GM21529 (cell line): ENCODE results near the gene NFE2L1.
A peak's percentile ranks its signal among the peaks of the same experiment; 100 is the strongest.

Experiments
- ATAC-seq: cut with Tn5 transposase; IDR thresholded peaks from one replicate; pipeline ENCODE4 v1.9.1; 2021; ENCODE audit not compliant: unreplicated experiment

Gene NFE2L1

DNA sequence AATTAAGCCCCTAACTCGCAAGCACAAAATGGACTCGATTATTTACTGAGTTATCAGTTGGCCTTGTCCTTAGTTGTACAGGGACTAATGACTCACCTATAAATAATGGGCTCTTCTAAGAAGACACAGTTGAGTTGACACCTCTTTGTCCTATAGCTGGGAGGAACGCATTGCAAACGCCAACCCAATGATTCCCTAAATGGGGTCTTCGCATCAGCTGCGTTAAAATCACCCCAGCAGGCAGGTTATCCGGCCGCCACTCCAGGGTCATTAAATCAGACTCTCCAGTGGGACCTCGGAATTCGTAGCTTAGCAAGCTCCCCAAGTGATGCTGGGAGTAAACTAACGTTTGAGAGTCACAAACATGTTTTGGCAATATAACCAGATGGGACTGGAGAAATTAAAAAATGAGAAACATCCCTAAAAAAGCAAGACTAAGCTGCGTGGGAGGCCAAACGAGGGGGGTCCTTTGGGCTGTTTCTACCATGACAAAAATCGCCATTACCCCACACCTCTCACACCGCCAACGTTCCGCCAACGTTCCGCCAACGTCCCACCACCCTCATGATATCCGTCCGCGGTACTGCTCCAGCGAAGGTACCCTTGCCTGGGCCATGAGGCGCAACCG is 932 bp upstream of the NFE2L1 start:
- no peak for ATAC-seq

DNA sequence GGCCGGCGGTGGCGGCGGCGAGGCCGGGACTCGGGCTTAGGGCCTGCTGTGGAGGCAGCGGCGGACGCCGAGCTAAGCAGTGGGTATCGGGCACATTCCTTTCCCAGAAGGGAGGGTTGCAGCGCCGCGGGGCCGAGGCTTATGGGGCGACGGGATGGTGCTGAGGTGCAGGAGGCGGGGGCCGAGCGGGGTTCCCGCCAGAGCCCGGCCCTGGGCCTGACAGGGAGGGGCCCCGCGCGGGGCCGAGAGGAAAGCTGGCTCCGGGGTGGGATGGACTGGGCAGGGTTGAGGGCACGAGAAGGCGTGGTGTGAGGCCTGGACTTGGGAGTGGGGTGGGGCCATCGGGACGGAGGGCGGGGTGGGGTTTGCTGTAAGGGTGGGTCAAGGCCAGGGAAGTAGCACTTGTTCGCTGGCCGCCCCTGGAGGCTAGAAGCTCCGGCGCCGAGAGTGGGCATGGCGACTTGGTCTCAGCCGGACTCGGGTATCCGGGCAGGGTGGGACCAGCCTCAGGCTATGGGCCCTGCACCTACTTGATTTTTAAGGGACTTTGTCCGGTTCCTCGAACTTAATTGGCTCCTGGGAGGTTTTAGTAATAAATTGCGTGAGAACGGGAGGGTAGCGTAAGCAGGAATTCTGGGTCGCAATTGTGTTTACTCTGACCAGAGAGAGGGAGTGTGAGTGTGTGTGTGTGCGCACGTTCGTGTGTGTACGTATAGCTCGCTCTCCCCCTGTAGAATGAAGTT is 396 bp downstream of the NFE2L1 start:
- ATAC-seq = peak; percentile 36

DNA sequence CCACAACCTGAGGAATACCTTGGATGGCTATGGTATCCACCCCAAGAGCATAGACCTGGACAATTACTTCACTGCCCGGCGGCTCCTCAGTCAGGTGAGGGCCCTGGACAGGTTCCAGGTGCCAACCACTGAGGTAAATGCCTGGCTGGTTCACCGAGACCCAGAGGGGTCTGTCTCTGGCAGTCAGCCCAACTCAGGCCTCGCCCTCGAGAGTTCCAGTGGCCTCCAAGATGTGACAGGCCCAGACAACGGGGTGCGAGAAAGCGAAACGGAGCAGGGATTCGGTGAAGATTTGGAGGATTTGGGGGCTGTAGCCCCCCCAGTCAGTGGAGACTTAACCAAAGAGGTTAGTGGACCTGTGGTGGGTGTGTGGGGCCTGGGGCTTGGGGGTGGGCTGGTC is 3.1 kb downstream of the NFE2L1 start:
- no peak for ATAC-seq

DNA sequence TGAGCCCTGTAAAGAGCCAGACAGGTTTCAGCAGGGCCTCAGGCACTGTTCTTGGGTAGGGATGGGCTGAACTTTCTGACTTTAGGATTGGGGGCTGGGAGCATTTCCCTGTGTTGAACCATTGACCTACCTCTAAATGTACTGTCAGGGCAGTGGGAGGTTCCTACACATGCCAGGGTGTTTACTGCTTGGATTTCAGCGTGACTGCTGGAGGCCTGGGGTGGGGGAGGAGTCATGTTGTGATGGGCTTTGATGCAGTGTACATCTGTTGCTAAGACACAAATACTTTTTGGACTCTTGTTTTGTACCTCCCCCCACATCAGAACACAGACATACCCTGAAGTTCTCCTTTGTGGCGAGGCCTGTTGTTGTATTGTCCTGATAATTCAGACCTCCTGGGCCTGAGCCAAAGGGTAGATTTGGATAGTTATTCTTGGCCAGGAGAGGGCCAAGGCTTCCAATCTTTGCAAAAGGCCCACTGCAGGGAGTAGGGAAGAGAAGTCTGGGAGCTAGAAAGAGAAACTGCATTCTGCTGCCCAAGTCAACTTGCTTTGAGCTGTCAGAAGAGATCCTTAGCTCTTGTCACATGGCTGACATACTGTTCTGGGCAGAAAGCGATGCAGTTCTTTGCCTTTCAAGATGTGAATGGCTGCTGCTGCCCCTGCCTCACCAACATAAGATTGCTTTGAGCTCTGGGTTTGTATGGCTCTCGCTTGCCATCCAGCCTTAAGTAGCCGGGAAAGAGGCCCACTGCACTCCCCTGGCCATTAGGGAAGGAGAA is 3.7 kb downstream of the NFE2L1 start:
- no peak for ATAC-seq

DNA sequence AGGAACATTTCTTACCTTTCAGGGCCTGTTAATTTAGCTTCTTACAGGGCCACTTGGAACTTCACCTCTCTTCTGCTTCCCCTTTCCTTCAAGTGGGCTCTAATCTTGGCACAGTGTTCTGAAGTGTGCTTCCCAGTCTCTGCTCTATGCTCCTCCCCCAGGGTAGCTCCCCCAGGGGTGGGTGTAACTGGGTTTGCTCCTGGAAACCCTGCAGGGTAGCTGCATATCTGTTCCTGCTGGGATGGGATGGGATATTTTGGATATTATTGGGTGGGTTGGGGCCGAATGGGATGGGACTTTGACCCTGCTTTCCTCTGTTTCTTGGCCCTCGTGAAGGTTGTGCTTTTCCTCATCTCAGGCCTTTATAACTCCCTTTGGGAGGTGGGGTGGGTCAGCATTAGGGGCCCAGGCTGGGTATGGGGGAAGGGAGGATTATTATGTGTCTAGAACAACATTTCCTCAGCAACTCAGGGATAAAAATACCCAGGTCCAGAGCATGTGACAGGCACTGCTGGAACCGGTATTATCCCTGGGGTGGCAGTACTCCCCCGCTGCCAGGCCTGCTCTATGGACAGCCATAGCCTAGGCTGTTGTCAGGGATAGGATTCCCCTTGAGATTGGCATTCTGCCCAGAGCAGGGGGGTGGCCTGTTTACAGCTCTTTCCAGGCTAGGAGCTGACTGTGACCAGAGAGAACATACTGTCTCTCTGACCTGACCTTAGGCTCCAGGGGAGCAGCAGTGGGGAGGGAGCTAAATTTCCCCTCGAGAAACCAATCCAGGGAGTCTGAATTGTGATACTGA is 5.0 kb downstream of the NFE2L1 start:
- ATAC-seq = no peak

DNA sequence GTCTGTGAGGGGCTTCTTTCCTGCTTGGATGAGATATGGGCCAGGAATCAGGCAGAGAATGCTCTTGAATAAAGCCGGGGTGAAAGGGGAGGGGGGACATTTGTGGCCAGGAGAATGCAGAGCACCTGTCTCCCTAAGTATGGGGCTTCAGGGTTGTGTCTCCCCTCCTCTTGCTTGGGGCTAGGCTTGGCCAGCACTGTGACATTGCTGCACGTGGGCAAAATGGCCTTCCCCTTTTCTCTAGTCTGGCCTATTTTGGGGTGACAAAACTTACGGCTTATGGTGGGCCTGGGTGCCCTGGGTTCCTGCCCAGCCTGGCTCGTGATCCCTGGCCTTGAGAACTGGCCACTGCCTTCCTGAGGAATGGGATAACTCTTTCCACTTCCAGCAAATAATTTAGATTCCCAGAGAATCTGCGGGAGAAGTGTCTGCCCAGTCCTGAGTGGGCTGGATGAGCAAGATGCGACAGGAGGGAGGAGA is 5.6 kb downstream of the NFE2L1 start:
- ATAC-seq = no peak

DNA sequence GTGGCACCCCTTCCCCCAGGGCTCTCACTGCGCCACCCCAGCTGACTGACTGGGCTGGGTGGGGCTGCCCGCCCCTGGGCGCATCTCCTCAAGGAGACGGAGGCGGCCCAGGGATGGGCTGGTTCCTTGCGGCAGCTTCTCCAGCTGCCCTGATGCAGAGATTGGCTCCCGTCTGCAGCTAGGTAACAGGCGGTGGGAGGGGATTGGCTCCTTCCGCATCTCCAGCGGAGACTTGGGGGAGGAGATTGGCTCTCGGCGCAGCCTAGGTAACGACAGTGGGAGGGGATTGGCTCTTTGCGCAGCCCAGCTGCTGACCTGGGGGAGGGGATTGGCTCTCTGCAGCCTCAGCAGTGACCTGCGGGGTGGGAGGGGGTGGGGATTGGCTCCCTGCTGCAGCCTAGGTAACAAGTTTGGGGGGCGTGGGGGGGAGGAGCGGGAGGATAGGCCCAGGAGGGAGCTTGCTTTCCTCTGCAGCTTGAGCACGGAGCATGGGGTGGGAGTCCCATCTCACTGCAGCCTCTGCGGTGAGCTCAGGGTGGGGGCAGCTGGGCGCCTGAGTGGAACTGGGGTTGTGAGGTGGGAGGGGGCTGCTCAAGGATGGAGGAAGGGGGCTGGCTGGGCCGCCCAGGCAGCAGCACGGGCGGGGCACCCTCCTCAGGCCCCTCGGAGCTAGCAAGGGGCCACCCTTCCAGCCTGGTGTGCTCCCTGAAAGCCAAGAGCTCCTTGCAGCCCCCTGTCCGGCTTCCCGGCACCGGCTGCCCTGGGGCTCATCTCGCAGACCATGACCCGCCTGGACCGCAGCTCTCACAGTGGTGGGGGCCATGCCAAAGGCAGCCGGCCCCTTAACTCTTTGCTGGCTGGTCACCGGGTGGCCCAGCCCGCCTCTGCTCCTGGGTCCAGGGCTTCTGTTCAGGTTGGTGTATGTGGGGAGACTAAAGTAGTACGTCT is 6.4 kb downstream of the NFE2L1 start:
- ATAC-seq = no peak

DNA sequence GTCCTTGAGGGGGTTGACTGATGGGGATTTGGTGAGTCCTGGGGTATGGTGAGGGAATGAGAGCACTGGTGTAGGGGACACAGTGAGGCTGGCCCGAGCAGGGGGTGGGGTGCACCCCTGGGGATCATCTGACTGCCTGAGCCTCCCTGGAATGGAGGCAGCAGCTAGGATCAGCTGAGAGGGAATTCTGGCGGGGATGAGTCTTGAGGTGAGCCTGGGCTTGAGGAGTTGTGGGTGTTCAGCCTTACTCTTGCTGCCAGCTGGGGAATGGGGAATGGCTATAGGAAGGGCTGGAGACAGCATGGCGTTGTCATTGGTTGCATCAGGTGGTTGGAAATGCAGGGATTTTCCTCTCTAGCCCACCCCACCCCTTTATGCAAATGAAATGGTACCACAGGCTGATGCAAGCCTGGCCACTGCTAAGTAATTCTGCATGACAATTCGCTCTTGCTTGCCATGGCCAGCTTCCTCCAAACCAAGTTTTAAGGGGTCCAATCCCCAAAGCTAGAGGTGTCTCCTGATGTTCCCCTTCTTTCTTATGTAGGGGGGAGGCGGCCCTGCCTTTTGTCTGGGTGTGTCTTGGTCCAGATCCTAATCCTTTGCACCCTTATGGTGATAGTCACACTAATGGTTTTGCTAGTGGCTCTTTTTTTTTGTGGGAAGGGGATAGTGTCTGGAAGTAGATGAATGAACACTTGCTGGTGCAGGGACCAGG is 7.5 kb downstream of the NFE2L1 start:
- ATAC-seq = peak; percentile 65

DNA sequence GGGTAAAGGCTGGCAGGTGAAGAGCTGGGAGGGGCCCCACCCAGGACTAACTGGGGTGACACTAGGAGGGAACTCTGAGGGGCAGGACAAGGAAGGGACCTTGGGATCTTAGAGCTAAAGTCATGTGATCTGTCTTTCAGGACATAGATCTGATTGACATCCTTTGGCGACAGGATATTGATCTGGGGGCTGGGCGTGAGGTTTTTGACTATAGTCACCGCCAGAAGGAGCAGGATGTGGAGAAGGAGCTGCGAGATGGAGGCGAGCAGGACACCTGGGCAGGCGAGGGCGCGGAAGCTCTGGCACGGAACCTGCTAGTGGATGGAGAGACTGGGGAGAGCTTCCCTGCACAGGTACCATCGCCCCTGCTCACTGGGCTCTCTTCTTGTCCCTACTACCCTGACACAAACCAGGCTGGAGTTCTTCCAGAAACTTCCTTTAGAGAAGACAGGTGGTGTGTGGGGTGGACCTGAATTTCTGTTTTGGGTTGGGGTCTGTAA is 8.1 kb downstream of the NFE2L1 start:
- no peak for ATAC-seq

DNA sequence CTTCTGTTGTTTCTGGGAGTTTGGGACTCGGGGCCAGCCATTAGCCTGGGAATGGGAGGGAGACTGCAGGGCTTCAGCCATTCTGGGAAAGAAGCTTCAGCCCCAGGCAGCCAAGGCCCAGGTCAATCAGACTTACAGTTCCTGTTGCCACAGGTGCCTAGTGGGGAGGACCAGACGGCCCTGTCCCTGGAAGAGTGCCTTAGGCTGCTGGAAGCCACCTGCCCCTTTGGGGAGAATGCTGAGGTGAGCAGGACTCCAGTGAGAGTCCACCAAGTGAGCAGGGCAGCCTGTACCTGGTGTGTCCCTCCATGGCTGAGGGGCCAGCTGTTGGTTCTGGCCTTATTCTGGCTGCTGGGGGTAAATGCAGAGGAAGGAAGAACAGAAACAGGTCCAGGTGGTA is 8.7 kb downstream of the NFE2L1 start:
- ATAC-seq = no peak

DNA sequence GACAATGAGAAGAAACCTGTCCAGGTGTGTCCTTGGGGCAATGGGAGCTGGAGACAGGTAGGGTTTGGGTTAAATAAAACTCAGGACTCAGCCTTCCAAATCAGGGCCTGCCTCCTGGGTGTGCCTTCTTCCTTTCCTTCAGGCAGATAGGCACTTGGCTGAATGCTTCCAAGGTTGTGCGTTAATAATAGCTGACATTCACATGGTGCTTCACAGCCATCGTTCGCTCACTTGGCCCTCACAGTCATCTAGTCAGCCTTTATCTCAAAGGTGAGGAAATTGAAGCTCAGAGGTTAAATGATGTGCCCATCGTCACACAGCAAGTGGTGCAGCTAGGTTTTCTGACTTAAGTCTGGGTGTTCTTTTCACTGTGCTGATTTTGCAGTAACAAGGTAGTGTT is 9.5 kb downstream of the NFE2L1 start:
- ATAC-seq = no peak

DNA sequence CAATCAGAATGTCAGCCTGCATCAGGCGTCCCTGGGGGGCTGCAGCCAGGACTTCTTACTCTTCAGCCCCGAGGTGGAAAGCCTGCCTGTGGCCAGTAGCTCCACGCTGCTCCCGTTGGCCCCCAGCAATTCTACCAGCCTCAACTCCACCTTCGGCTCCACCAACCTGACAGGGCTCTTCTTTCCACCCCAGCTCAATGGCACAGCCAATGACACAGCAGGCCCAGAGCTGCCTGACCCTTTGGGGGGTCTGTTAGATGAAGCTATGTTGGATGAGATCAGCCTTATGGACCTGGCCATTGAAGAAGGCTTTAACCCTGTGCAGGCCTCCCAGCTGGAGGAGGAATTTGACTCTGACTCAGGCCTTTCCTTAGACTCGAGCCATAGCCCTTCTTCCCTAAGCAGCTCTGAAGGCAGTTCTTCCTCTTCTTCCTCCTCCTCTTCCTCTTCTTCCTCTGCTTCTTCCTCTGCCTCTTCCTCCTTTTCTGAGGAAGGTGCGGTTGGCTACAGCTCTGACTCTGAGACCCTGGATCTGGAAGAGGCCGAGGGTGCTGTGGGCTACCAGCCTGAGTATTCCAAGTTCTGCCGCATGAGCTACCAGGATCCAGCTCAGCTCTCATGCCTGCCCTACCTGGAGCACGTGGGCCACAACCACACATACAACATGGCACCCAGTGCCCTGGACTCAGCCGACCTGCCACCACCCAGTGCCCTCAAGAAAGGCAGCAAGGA is 10.4 kb downstream of the NFE2L1 start:
- no peak for ATAC-seq

DNA sequence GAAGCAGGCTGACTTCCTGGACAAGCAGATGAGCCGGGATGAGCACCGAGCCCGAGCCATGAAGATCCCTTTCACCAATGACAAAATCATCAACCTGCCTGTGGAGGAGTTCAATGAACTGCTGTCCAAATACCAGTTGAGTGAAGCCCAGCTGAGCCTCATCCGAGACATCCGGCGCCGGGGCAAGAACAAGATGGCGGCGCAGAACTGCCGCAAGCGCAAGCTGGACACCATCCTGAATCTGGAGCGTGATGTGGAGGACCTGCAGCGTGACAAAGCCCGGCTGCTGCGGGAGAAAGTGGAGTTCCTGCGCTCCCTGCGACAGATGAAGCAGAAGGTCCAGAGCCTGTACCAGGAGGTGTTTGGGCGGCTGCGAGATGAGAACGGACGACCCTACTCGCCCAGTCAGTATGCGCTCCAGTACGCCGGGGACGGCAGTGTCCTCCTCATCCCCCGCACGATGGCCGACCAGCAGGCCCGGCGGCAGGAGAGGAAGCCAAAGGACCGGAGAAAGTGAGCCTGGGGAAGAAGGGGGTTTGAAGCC is 11.0 kb downstream of the NFE2L1 start:
- ATAC-seq = no peak

DNA sequence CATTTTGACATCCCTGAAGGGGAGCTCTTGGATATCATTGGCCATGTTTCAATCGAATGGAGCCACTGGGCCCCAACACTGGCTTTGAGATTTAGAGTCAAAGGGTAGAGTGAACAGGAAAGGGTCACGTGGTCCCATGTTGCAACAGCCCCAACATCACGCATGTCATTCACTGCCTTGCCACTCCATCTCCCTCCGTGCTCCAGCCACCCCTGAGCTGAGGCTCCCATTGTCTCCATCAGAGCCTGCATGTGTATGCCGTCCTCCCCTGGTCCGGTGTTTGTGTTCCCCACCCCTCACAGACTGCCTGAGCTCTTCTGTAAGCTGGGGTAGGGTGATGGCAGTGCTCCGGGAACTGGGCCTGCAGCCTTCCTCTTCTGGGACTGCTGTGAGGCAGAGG is 12.1 kb downstream of the NFE2L1 start:
- no peak for ATAC-seq

DNA sequence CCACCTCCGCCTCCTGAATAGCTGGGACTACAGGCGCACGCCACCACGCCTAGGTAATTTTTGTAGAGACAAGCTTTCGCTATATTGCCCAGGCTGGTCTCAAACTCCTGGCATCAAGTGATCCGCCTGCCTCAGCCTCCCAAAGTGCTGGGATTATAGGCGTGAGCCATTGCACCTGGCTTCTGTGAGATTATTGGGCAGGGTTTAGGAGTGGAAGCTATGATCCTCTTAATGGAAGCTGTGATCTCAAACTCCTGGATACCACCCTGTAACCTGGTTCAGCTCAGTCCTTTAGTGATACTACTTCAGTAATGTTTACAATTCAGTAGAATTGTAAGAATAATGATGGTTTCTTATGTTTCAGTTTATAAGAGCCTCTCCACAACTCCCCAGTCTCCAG is 14.1 kb downstream of the NFE2L1 start:
- ATAC-seq = no peak

DNA sequence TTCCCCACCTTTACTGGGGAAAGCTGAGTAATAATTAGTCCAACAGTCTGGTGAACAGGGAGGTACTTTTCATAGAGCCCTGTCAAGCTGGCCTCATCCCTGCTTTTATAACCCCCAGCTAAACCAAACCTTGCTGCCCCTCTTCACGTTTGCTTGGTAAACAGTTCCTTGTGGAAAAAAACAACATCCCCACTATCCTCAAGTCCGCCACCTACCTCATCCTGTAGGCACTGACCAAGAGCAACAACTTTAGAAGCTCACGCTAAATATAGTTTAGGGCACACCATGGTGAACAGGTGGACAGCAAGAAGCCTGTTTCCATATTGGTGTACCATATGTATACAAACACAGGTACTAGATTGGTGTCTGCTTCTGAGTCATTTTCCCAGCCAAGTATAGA is 16.5 kb downstream of the NFE2L1 start:
- no peak for ATAC-seq

DNA sequence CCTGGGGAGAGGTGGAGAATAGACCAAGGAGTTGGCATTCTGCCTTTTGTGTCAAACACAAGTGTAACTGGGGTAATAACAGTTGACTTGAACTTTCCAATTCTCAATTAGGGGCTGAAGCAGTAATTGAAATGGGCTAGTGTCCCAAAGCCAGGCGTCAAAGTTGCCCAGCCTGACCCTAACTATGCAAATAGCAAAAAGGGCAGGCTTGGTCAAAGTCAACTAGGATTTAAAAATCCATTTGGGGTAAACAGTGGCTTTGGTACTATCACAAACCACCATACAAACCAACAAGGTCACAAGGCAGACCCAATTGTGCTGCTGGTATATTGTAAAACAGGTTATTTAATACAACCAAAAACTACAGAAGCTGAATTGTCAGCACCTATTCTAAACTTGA is 18.0 kb downstream of the NFE2L1 start:
- no peak for ATAC-seq

DNA sequence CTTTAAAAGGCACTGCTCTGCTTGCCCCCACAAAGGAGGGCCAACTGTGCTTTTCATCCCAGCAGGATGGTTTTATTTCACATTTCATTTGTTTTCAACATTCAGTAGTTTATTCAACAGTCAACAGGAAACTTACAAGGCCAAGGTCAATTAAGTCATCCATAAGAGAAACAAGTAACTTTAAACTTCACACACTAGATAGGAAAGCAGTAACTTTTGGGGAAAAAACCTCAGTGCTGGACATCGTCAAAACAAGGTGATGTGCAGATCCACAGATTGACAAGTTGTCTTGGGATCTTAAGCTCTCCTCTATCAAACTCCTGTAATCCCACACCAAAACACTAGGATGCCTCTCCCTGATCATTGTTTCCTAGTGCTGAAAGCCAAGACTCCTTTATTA is 18.5 kb downstream of the NFE2L1 start:
- ATAC-seq = no peak
